K562 (cell line): ENCODE results near the gene RPS27. TPM values are rescaled to one million over a fixed set of nuclear protein-coding genes. Genes with fewer than 3 reads are reported as not detected.

Source experiments
- ATAC-seq: fragments of 200-7000 bp; cut with Tn5 transposase; 3 replicates; pipeline ENCODE4 v1.9.1; 2020; ENCODE audit warnings: moderate library complexity
- BruUV-seq: library from RNA; stranded (reverse); fragments of 400-500 nt; replicated peaks from 2 replicates; lab custom pipeline; 2021; lab: Mats Ljungman, UMichigan
- CTCF ChIA-PET: fragments of 300-600 bp; formaldehyde crosslinking; extraction: SDS; loops from one replicate; lab custom pipeline; 2021; ENCODE audit warnings: low intra/inter-chr PET ratio; lab: Yijun Ruan, JAX
- POLR2A ChIA-PET: fragments of 300-600, 350-650 bp; sonication (Branson Sonifier 250); formaldehyde crosslinking; extraction: SDS; loops from one replicate; lab custom pipeline; 2021; ENCODE audit warnings: antibody characterized with exemption, inconsistent platforms; lab: Yijun Ruan, JAX
- DNase-seq, 4 experiments: peaks; one replicate each; pipeline versions ENCODE4 v3.0.0 to v3.0.0-alpha.2; 2011 to 2018; ENCODE audit warnings: low spot score in 3 of 4, mixed read lengths in 3 of 4; ENCODE audit errors: extremely low read depth in 1 of 4
- FAIRE-seq: peaks from 2 replicates; lab custom pipeline; 2011; peaks lifted over from hg19 to GRCh38; lab: Jason Lieb, UNC
- H2AFZ ChIP-seq: 2 replicates; pipeline ENCODE4 v1.6.0; 2011; ENCODE audit warnings: low read depth, low read length, control low read depth, inconsistent platforms
- H3K27ac ChIP-seq: fragments of 200-600 bp; 3 replicates; pipeline ENCODE4 v1.8.0; 2011; ENCODE audit warnings: low read depth, mild to moderate bottlenecking, control low read depth, inconsistent platforms, low read length, moderate library complexity, mixed read lengths; ENCODE audit errors: extremely low read depth
- H3K27me3 ChIP-seq, 2 experiments: fragments of 300-600 bp in 1 of 2; 2 replicates in 1 of 2; 3 replicates in 1 of 2; pipeline versions ENCODE4 v1.6.0 to v1.8.0; 2011; ENCODE audit warnings: inconsistent platforms in 2 of 2, low read length in 2 of 2, mild to moderate bottlenecking in 1 of 2, mixed read lengths in 1 of 2, moderate library complexity in 1 of 2; ENCODE audit not compliant: control insufficient read depth in 2 of 2, insufficient read depth in 2 of 2
- H3K36me3 ChIP-seq: fragments of 300-600 bp; 3 replicates; pipeline ENCODE4 v1.8.0; 2011; ENCODE audit warnings: mild to moderate bottlenecking, low read length, inconsistent platforms; ENCODE audit not compliant: control insufficient read depth, insufficient read depth
- H3K4me1 ChIP-seq, 2 experiments: fragments of 200-600 bp in 1 of 2; replicated peaks in 1 of 2; 2 replicates in 1 of 2; 3 replicates in 1 of 2; pipeline versions ENCODE4 v1.5.1 to v1.8.0; 2011; ENCODE audit warnings: inconsistent platforms in 2 of 2, low read length in 2 of 2, mild to moderate bottlenecking in 1 of 2, mixed read lengths in 1 of 2, moderate library complexity in 1 of 2; ENCODE audit not compliant: control insufficient read depth in 2 of 2, insufficient read depth in 2 of 2
- H3K4me2 ChIP-seq: 2 replicates; pipeline ENCODE4 v1.6.1; 2011; ENCODE audit warnings: low read length, control low read depth, inconsistent platforms, mixed read lengths; ENCODE audit not compliant: insufficient read depth
- H3K4me3 ChIP-seq: fragments of 200-600 bp; sonication (generic), shearing (Covaris generic); 2 replicates; pipeline ENCODE4 v1.5.1; 2016; ENCODE audit warnings: control low read depth, inconsistent platforms
- H3K79me2 ChIP-seq: fragments of 200-600 bp; 3 replicates; pipeline ENCODE4 v1.8.0; 2011; ENCODE audit warnings: low read length, inconsistent platforms; ENCODE audit not compliant: control insufficient read depth, insufficient read depth
- H3K9ac ChIP-seq, 2 experiments: 2 replicates each; pipeline versions ENCODE4 v1.6.0 to v1.6.1; 2011; ENCODE audit warnings: low read depth in 2 of 2, low read length in 2 of 2, control low read depth in 1 of 2, inconsistent platforms in 1 of 2, mild to moderate bottlenecking in 1 of 2, mixed read lengths in 1 of 2; ENCODE audit not compliant: insufficient read depth in 1 of 2
- H3K9me1 ChIP-seq: one replicate; pipeline ENCODE4 v1.6.0; 2011; ENCODE audit warnings: inconsistent platforms, mild to moderate bottlenecking, low read length, moderate library complexity; ENCODE audit not compliant: control insufficient read depth, insufficient read depth
- H3K9me3 ChIP-seq: replicated peaks from 2 replicates; pipeline ENCODE4 v1.5.1; 2011; ENCODE audit warnings: low read depth, low read length, inconsistent platforms; ENCODE audit not compliant: control insufficient read depth, insufficient read depth
- H4K20me1 ChIP-seq: replicated peaks from 2 replicates; pipeline ENCODE4 v1.6.1; 2011; ENCODE audit warnings: low read length, inconsistent platforms, mixed read lengths; ENCODE audit not compliant: control insufficient read depth, insufficient read depth
- BRF1 ChIP-seq: IDR thresholded peaks from 3 replicates; pipeline ENCODE4 v1.6.1; 2011; ENCODE audit warnings: borderline replicate concordance, mild to moderate bottlenecking; ENCODE audit not compliant: insufficient read length; ENCODE audit errors: extremely low read depth
- CHD1 ChIP-seq: fragments of 200-600 bp; sonication (generic); IDR thresholded peaks from one replicate; pipeline ENCODE4 v1.6.1; 2012; ENCODE audit warnings: mild to moderate bottlenecking, moderate library complexity, low read length, inconsistent platforms
- ETV1 ChIP-seq: fragments of 450-650 bp; conservative IDR thresholded peaks from 2 replicates; pipeline ENCODE4 v1.6.1; 2016; ENCODE audit warnings: missing genetic modification characterization, control low read depth, low read depth, missing compliant biosample characterization
- MAFF ChIP-seq: IDR thresholded peaks from 2 replicates; pipeline ENCODE4 v1.6.1; 2012; ENCODE audit warnings: low read length, improper control_type of control experiment
- MAFK ChIP-seq: IDR thresholded peaks from 2 replicates; pipeline ENCODE4 v1.6.1; 2011; ENCODE audit warnings: low read length, improper control_type of control experiment
- POLR2H ChIP-seq: IDR thresholded peaks from 2 replicates; pipeline ENCODE4 v1.6.1; 2016; ENCODE audit warnings: missing genetic modification characterization, low read depth, mild to moderate bottlenecking, control low read depth, missing compliant biosample characterization, moderate library complexity
- SIX5 ChIP-seq, 2 experiments: IDR thresholded peaks; 2 replicates each; pipeline ENCODE4 v1.6.1; 2011; ENCODE audit warnings: low read length in 2 of 2, borderline replicate concordance in 1 of 2, low read depth in 1 of 2, mild to moderate bottlenecking in 1 of 2, moderate library complexity in 1 of 2; ENCODE audit not compliant: insufficient read depth in 1 of 2
- SMAD4 ChIP-seq: fragments of 250-450 bp; sonication (Bioruptor Pico); conservative IDR thresholded peaks from 2 replicates; pipeline ENCODE4 v1.8.0; 2021; ENCODE audit warnings: inconsistent platforms, mild to moderate bottlenecking, moderate library complexity
- TCF7L2 ChIP-seq: fragments of 150-350 bp; IDR thresholded peaks from 2 replicates; pipeline ENCODE4 v1.6.1; 2016; ENCODE audit warnings: low read depth, mild to moderate bottlenecking, low read length, moderate library complexity
- ZKSCAN1 ChIP-seq: fragments of 150-350 bp; IDR thresholded peaks from 2 replicates; pipeline ENCODE4 v1.6.1; 2016; ENCODE audit warnings: low read depth, low read length
- ZNF644 ChIP-seq: fragments of 200-800 bp; sonication (Bioruptor generic); IDR thresholded peaks from 2 replicates; pipeline ENCODE4 v1.6.1; 2016; ENCODE audit warnings: low read depth, missing genetic modification characterization, missing compliant biosample characterization
- WGBS: fragments of 100-300 bp; shearing (Covaris generic); methylation state at CpG from one replicate; pipeline ENCODE4 v1.1.6; 2016; ENCODE audit warnings: low coverage, mixed read lengths; ENCODE audit not compliant: insufficient coverage; ENCODE audit errors: missing lambda C conversion rate; 5-methylcytosine and 5-hydroxymethylcytosine counted together
- in situ Hi-C: fragments of 300-500 bp; cut with MboI; formaldehyde crosslinking; loops from 4 replicates; pipeline ENCODE4 v1.15.0; 2018; ENCODE audit warnings: inconsistent platforms, mixed read lengths
- intact Hi-C: fragments of 100-400 bp; cut with micrococcal nuclease; formaldehyde crosslinking; loops from 2 replicates; pipeline ENCODE4 v1.14.2; 2022
- polyA plus RNA-seq, 8 experiments: library from polyadenylated mRNA; depleted of rRNA in 4 of 8; stranded (reverse) in 5 of 8; unstranded in 3 of 8; fragments of >200 nt; fragmentation: Nextera tagmentation in 2 of 8; fragmentation: Illumina TruSeq in 1 of 8; extraction: Ambion mirVana in 2 of 8; extraction: Trizol in 1 of 8; gene quantifications; 2 replicates each; pipeline versions ENCODE4 v1.2.1 to v1.2.3, GENCODE V29; 2011 to 2014; ENCODE audit warnings: inconsistent platforms in 1 of 8, missing spikeins in 1 of 8
- total RNA-seq, 7 experiments: library from RNA; depleted of rRNA in 6 of 7; stranded (reverse); fragments of >200 nt in 6 of 7; fragmentation: Illumina TruSeq in 2 of 7; extraction: Trizol in 2 of 7; gene quantifications; 2 replicates each; pipeline versions ENCODE4 v1.2.1 to v1.2.3, GENCODE V29; 2011 to 2021; ENCODE audit warnings: low replicate concordance in 1 of 7
- TF ChIP-seq, protein P1 (sequence below): fragments of 450-650 bp; IDR thresholded peaks from one replicate; pipeline ENCODE4 v1.6.1; 2018; ENCODE audit warnings: mild to moderate bottlenecking, moderate library complexity; ENCODE audit not compliant: partially characterized antibody
- TF ChIP-seq, protein P2 (sequence below): IDR thresholded peaks from 2 replicates; pipeline ENCODE4 v1.6.1; 2011; ENCODE audit not compliant: insufficient read length; ENCODE audit errors: extremely low read depth
- TF ChIP-seq, protein P3 (sequence below), 2 experiments: fragments of 450-650 bp in 1 of 2; IDR thresholded peaks; 2 replicates each; pipeline ENCODE4 v1.6.1; 2011 to 2017; ENCODE audit warnings: low read depth in 2 of 2, antibody characterized with exemption in 1 of 2, borderline replicate concordance in 1 of 2, low read length in 1 of 2, mild to moderate bottlenecking in 1 of 2, mixed read lengths in 1 of 2; ENCODE audit not compliant: control insufficient read depth in 1 of 2

The RPS27 gene
- total and polyA plus RNA-seq, 9 of the 15 experiments (the other 6 are each of a cell fraction or from before 2014, with no cell fraction given), result 2,091 to 9,377 (median 6,706) TPM

DNA sequence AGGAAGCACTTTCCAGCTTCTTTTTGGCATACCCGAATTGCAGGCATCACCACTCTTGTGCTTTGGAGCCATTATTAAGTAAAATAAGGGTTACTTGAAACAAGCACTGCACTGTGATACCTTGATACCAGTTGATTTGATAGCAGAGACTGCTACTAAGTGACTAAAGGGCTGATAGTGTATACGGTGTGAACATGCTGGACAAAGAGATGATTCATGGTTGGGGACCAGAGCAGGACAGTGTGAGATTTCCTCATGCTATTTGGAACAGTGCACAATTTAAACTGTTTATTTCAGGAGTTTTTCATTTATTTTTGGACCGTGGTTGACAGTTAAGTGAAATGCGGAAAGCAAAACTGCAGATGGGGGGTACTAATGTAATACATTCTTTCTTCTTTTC is 9.9 kb downstream of the RPS27 start (continued):
- no peak for TF ChIP-seq SIX5 (IDR thresholded peaks at IDR 0.05; ENCODE audit: borderline replicate concordance in 1 of 2, insufficient read depth in 1 of 2, low read depth in 1 of 2, low read length in 2 of 2)
- no peak for TF ChIP-seq CHD1
- TF ChIP-seq MAFK, result no peak
- TF ChIP-seq POLR2H, result no peak
- no peak for TF ChIP-seq SMAD4 (CRISPR knock-in tag)
- TF ChIP-seq, all 486 proteins: peak for 0

DNA sequence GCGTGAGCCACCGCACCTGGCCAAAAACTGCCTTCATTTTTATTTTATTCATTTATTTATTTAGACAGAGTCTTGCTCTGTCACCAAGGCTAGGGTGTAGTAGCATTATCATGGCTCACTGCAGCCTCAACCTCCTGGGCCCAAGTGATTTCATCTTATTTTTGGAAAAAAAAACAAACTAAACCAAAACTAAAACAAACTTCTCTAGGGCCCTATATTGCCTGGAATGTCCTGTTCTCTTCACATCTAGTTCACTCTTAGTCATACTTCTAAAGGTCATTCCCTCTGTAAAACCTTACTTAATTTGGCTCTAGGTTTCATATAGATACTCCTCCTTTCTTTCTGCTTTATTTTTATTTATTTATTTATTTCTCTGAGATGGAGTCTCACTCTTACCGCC is 15.6 kb downstream of the RPS27 start:
- POLR2A ChIA-PET, result interaction anchor here (4.7 kb wide), 1 partner anchor 15 kb away, joined by 24 read pairs; the partner anchor contains the start of gene RPS27
- Histone ChIP-seq H2AFZ (no peak overlapping the region), H3K9me3 (no peaks in the 10 kb centered on the region), H3K27me3 (no peaks in the 10 kb centered on the region), H3K4me1 (no peaks in the 10 kb centered on the region; a peak in 1 of 5 replicates), H3K4me3 (no peak overlapping the region), H3K4me2 (no peak overlapping the region), H3K36me3 (no peaks in the 10 kb centered on the region), H4K20me1 (no peaks in the 10 kb centered on the region), H3K27ac (no peak overlapping the region), H3K9me1 (no peaks in the 10 kb centered on the region), H3K79me2 (no peaks in the 10 kb centered on the region), H3K9ac (no peak overlapping the region)
- FAIRE-seq (no peak), ATAC-seq (no peak), DNase-seq (no peak)
- intact Hi-C loops (no loop called here), in situ Hi-C loops (no loop called here)
- WGBS, result 73% methylated on average over 3 of the region's 3 CpGs
- no TSS peak for BruUV-seq
- CTCF ChIA-PET, result no interaction called here
- no peak for TF ChIP-seq ZNF644 (tag)
- TF ChIP-seq, protein P1, sequence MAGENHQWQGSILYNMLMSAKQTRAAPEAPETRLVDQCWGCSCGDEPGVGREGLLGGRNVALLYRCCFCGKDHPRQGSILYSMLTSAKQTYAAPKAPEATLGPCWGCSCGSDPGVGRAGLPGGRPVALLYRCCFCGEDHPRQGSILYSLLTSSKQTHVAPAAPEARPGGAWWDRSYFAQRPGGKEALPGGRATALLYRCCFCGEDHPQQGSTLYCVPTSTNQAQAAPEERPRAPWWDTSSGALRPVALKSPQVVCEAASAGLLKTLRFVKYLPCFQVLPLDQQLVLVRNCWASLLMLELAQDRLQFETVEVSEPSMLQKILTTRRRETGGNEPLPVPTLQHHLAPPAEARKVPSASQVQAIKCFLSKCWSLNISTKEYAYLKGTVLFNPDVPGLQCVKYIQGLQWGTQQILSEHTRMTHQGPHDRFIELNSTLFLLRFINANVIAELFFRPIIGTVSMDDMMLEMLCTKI, result no peak
- TF ChIP-seq ZKSCAN1, result no peak
- TF ChIP-seq, protein P2, sequence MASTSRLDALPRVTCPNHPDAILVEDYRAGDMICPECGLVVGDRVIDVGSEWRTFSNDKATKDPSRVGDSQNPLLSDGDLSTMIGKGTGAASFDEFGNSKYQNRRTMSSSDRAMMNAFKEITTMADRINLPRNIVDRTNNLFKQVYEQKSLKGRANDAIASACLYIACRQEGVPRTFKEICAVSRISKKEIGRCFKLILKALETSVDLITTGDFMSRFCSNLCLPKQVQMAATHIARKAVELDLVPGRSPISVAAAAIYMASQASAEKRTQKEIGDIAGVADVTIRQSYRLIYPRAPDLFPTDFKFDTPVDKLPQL, result no peak
- TF ChIP-seq BRF1, result no peak
- no peak for TF ChIP-seq MAFF
- TF ChIP-seq TCF7L2, result no peak
- TF ChIP-seq ETV1 (tag), result no peak
- TF ChIP-seq, protein P3, sequence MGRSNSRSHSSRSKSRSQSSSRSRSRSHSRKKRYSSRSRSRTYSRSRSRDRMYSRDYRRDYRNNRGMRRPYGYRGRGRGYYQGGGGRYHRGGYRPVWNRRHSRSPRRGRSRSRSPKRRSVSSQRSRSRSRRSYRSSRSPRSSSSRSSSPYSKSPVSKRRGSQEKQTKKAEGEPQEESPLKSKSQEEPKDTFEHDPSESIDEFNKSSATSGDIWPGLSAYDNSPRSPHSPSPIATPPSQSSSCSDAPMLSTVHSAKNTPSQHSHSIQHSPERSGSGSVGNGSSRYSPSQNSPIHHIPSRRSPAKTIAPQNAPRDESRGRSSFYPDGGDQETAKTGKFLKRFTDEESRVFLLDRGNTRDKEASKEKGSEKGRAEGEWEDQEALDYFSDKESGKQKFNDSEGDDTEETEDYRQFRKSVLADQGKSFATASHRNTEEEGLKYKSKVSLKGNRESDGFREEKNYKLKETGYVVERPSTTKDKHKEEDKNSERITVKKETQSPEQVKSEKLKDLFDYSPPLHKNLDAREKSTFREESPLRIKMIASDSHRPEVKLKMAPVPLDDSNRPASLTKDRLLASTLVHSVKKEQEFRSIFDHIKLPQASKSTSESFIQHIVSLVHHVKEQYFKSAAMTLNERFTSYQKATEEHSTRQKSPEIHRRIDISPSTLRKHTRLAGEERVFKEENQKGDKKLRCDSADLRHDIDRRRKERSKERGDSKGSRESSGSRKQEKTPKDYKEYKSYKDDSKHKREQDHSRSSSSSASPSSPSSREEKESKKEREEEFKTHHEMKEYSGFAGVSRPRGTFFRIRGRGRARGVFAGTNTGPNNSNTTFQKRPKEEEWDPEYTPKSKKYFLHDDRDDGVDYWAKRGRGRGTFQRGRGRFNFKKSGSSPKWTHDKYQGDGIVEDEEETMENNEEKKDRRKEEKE (IDR thresholded peaks at IDR 0.05; ENCODE audit: borderline replicate concordance in 1 of 2, control insufficient read depth in 1 of 2, low read depth in 2 of 2, low read length in 1 of 2), result no peak
